Naive B cell (primary cell): ENCODE results near the gene GIMAP5. TPM values are rescaled to one million over a fixed set of nuclear protein-coding genes. Genes with fewer than 3 reads are reported as not detected.

Experiments
- ATAC-seq, 2 donors: fragments of 150-1000 bp; cut with Tn5 transposase; 2 replicates each; pipeline ENCODE4 v1.10.0; 2021; ENCODE audit warnings: low read depth in 2 of 2, mild to moderate bottlenecking in 2 of 2, moderate library complexity in 2 of 2
- DNase-seq: peaks from one replicate; pipeline ENCODE4 v3.0.0; 2022
- H3K27ac Mint-ChIP-seq, 6 donors: one replicate each; pipeline ENCODE4 v1.8.0; 2020 to 2022; ENCODE audit warnings: mild to moderate bottlenecking in 6 of 6, mixed read lengths in 6 of 6, moderate library complexity in 5 of 6, inconsistent platforms in 2 of 6
- H3K27me3 Mint-ChIP-seq, 3 donors: one replicate each; pipeline ENCODE4 v1.8.0; 2021 to 2022; ENCODE audit warnings: mixed read lengths in 3 of 3, mild to moderate bottlenecking in 1 of 3
- H3K36me3 Mint-ChIP-seq, 2 donors: one replicate each; pipeline ENCODE4 v1.8.0; 2020 to 2022; ENCODE audit warnings: mixed read lengths in 2 of 2, inconsistent platforms in 1 of 2, mild to moderate bottlenecking in 1 of 2
- H3K4me1 Mint-ChIP-seq, 3 donors: one replicate each; pipeline ENCODE4 v1.8.0; 2020 to 2022; ENCODE audit warnings: mixed read lengths in 3 of 3, inconsistent platforms in 1 of 3, mild to moderate bottlenecking in 1 of 3, moderate library complexity in 1 of 3
- H3K4me3 Mint-ChIP-seq, 8 donors: one replicate each; pipeline ENCODE4 v1.8.0; 2020 to 2022; ENCODE audit warnings: mild to moderate bottlenecking in 8 of 8, mixed read lengths in 8 of 8, moderate library complexity in 8 of 8, inconsistent platforms in 2 of 8
- H3K9me3 Mint-ChIP-seq, 7 donors: one replicate each; pipeline ENCODE4 v1.8.0; 2020 to 2022; ENCODE audit warnings: mixed read lengths in 7 of 7, mild to moderate bottlenecking in 5 of 7, inconsistent platforms in 2 of 7, moderate library complexity in 1 of 7
- polyA plus RNA-seq, 6 donors: library from polyadenylated mRNA; unstranded; fragments of 300-500 nt; fragmentation: Illumina TruSeq; gene quantifications; one replicate each; pipeline ENCODE4 v1.2.3, GENCODE V29; 2021; ENCODE audit warnings: low read depth in 6 of 6

Gene GIMAP5
- polyA plus RNA-seq, 6 donors from 2014 or later: 0.26 to 2.5 (median 1.1) TPM

- peaks cover 0 to 4% (median 4%) of the 10 kb centered on the region in 3 donors for H3K4me1 Mint-ChIP-seq
- DNase-seq: no peak
- peaks cover 0 to under 1% (median 0%) of the 10 kb centered on the region in 3 donors for H3K27me3 Mint-ChIP-seq
- peaks cover 2 to 9% of the 10 kb centered on the region in 2 donors for H3K36me3 Mint-ChIP-seq
- H3K27ac Mint-ChIP-seq: no peak overlapping the region
- peaks cover 3 to 15% (median 6%) of the 10 kb centered on the region in 7 donors for H3K9me3 Mint-ChIP-seq
- ATAC-seq: no peak
- no peak overlapping the region for H3K4me3 Mint-ChIP-seq
These were observed 14.7 kb upstream of the GIMAP5 start for GRCh38 chr7:150722431-150722931.

GRCh38 chr7:150723467-150723866, 13.8 kb upstream of the GIMAP5 start:
- H3K4me1 Mint-ChIP-seq: no peaks in the 10 kb centered on the region
- peaks cover 0 to 6% (median under 1%) of the 10 kb centered on the region in 3 donors for H3K27me3 Mint-ChIP-seq
- H3K9me3 Mint-ChIP-seq: peaks cover 9 to 24% (median 15%) of the 10 kb centered on the region in 7 donors
- ATAC-seq: no peak
- H3K27ac Mint-ChIP-seq: no peak overlapping the region
- no peak overlapping the region for H3K4me3 Mint-ChIP-seq
- DNase-seq: no peak
- peaks cover 7 to 9% of the 10 kb centered on the region in 2 donors for H3K36me3 Mint-ChIP-seq

GRCh38 chr7:150727381-150727780, 9.8 kb upstream of the GIMAP5 start:
- H3K27ac Mint-ChIP-seq: no peak overlapping the region

GRCh38 chr7:150728011-150728410, 9.2 kb upstream of the GIMAP5 start:
- Mint-ChIP-seq H3K9me3 (peaks cover 10 to 29% (median 18%) of the 10 kb centered on the region in 7 donors), H3K4me3 (no peak overlapping the region), H3K4me1 (no peaks in the 10 kb centered on the region), H3K27me3 (peaks cover 0 to 6% (median 4%) of the 10 kb centered on the region in 3 donors), H3K27ac (no peak overlapping the region), H3K36me3 (peaks cover 0 to 7% of the 10 kb centered on the region in 2 donors)
- DNase-seq (no peak), ATAC-seq (no peak)

More at GRCh38 chr7:150727381-150727780, 9.8 kb upstream of the GIMAP5 start:
- DNase-seq (no peak), ATAC-seq (no peak)
- H3K9me3 Mint-ChIP-seq: peaks cover 10 to 29% (median 18%) of the 10 kb centered on the region in 7 donors
- H3K27me3 Mint-ChIP-seq: peaks cover 0 to 6% (median 4%) of the 10 kb centered on the region in 3 donors
- no peak overlapping the region for H3K4me3 Mint-ChIP-seq
- peaks cover 0 to 7% of the 10 kb centered on the region in 2 donors for H3K36me3 Mint-ChIP-seq
- H3K4me1 Mint-ChIP-seq: no peaks in the 10 kb centered on the region

GRCh38 chr7:150728609-150729008, 8.6 kb upstream of the GIMAP5 start:
- DNase-seq (no peak), ATAC-seq (no peak)
- no peaks in the 10 kb centered on the region for H3K4me1 Mint-ChIP-seq
- H3K36me3 Mint-ChIP-seq: peaks cover 0 to 7% of the 10 kb centered on the region in 2 donors
- H3K4me3 Mint-ChIP-seq: no peak overlapping the region
- H3K9me3 Mint-ChIP-seq: peaks cover 10 to 29% (median 18%) of the 10 kb centered on the region in 7 donors
- no peak overlapping the region for H3K27ac Mint-ChIP-seq
- peaks cover 0 to 6% (median 4%) of the 10 kb centered on the region in 3 donors for H3K27me3 Mint-ChIP-seq

GRCh38 chr7:150731916-150732315, 5.3 kb upstream of the GIMAP5 start:
- ATAC-seq (no peak), DNase-seq (no peak)
- H3K27me3 Mint-ChIP-seq: peaks cover 6 to 13% (median 9%) of the 10 kb centered on the region in 3 donors
- no peaks in the 10 kb centered on the region for H3K4me1 Mint-ChIP-seq
- no peak overlapping the region for H3K4me3 Mint-ChIP-seq
- H3K36me3 Mint-ChIP-seq: peaks cover 0 to 7% of the 10 kb centered on the region in 2 donors
- H3K27ac Mint-ChIP-seq: no peak overlapping the region
- H3K9me3 Mint-ChIP-seq: peaks cover 9 to 22% (median 14%) of the 10 kb centered on the region in 7 donors

- no peak overlapping the region for H3K27ac Mint-ChIP-seq
- peaks cover 6 to 9% (median 8%) of the 10 kb centered on the region in 3 donors for H3K27me3 Mint-ChIP-seq
- peaks cover 4 to 12% (median 8%) of the 10 kb centered on the region in 7 donors for H3K9me3 Mint-ChIP-seq
- H3K36me3 Mint-ChIP-seq: peaks cover 0 to under 1% of the 10 kb centered on the region in 2 donors
- DNase-seq (no peak), ATAC-seq (no peak)
- no peak overlapping the region for H3K4me3 Mint-ChIP-seq
- peaks cover 3 to 8% (median 6%) of the 10 kb centered on the region in 3 donors for H3K4me1 Mint-ChIP-seq
These were observed 4.3 kb upstream of the GIMAP5 start for GRCh38 chr7:150732786-150733481.

- peaks cover 11 to 12% (median 11%) of the 10 kb centered on the region in 3 donors for H3K27me3 Mint-ChIP-seq
- ATAC-seq (no peak), DNase-seq (no peak)
- H3K9me3 Mint-ChIP-seq: peaks cover 2 to 5% (median 4%) of the 10 kb centered on the region in 7 donors
- H3K4me3 Mint-ChIP-seq: no peak overlapping the region
- no peak overlapping the region for H3K27ac Mint-ChIP-seq
- H3K4me1 Mint-ChIP-seq: peaks cover 3 to 8% (median 6%) of the 10 kb centered on the region in 3 donors
- no peaks in the 10 kb centered on the region for H3K36me3 Mint-ChIP-seq
These were observed 3.6 kb upstream of the GIMAP5 start for GRCh38 chr7:150733482-150734095.

- no peak for DNase-seq
- H3K27me3 Mint-ChIP-seq: peaks cover 13 to 16% (median 16%) of the 10 kb centered on the region in 3 donors
- H3K27ac Mint-ChIP-seq: no peak overlapping the region
- peaks cover 0 to 4% (median 0%) of the 10 kb centered on the region in 7 donors for H3K9me3 Mint-ChIP-seq
- peaks cover 3 to 8% (median 6%) of the 10 kb centered on the region in 3 donors for H3K4me1 Mint-ChIP-seq
- H3K36me3 Mint-ChIP-seq: no peaks in the 10 kb centered on the region
- peak overlapping the region in 1 of 8 donors; percentile 20 for H3K4me3 Mint-ChIP-seq
- ATAC-seq: no peak
These were observed 3.0 kb upstream of the GIMAP5 start for GRCh38 chr7:150734254-150734653.

GRCh38 chr7:150735596-150736358, 1.4 kb upstream of the GIMAP5 start:
- H3K9me3 Mint-ChIP-seq: peaks cover 0 to 8% (median 0%) of the 10 kb centered on the region in 7 donors
- H3K27me3 Mint-ChIP-seq: peaks cover 17 to 22% (median 20%) of the 10 kb centered on the region in 3 donors
- H3K36me3 Mint-ChIP-seq: no peaks in the 10 kb centered on the region
- H3K27ac Mint-ChIP-seq: no peak overlapping the region
- H3K4me3 Mint-ChIP-seq: no peak overlapping the region
- peaks cover 3 to 8% (median 6%) of the 10 kb centered on the region in 3 donors for H3K4me1 Mint-ChIP-seq
- ATAC-seq: no peak
- no peak for DNase-seq

- Mint-ChIP-seq H3K36me3 (no peaks in the 10 kb centered on the region), H3K4me3 (peak overlapping the region in 4 of 8 donors; percentile 60 to 70 (median 63)), H3K27ac (peak overlapping the region in 1 of 6 donors; percentile 54), H3K9me3 (peaks cover 0 to 11% (median 0%) of the 10 kb centered on the region in 7 donors), H3K4me1 (peaks cover 3 to 8% (median 6%) of the 10 kb centered on the region in 3 donors), H3K27me3 (peaks cover 18 to 30% (median 21%) of the 10 kb centered on the region in 3 donors)
- DNase-seq: no peak
- ATAC-seq: no peak
These were observed 354 bp upstream of the GIMAP5 start for GRCh38 chr7:150736864-150737263.

GRCh38 chr7:150738092-150738491, 874 bp downstream of the GIMAP5 start:
- H3K4me1 Mint-ChIP-seq: peaks cover 3 to 8% (median 6%) of the 10 kb centered on the region in 3 donors
- H3K4me3 Mint-ChIP-seq: peak overlapping the region in 3 of 8 donors; percentile 61 to 70 (median 65)
- peaks cover 0 to 11% (median 0%) of the 10 kb centered on the region in 7 donors for H3K9me3 Mint-ChIP-seq
- peak overlapping the region in 2 of 6 donors; percentile 29 to 47 for H3K27ac Mint-ChIP-seq
- no peaks in the 10 kb centered on the region for H3K36me3 Mint-ChIP-seq
- no peak for ATAC-seq
- H3K27me3 Mint-ChIP-seq: peaks cover 24 to 40% (median 30%) of the 10 kb centered on the region in 3 donors
- DNase-seq: no peak

GRCh38 chr7:150738591-150739001, 1.4 kb downstream of the GIMAP5 start:
- Mint-ChIP-seq H3K27me3 (peaks cover 24 to 40% (median 31%) of the 10 kb centered on the region in 3 donors), H3K4me3 (peak overlapping the region in 1 of 8 donors; percentile 0), H3K4me1 (peaks cover 3 to 8% (median 6%) of the 10 kb centered on the region in 3 donors), H3K9me3 (peaks cover 0 to 11% (median 0%) of the 10 kb centered on the region in 7 donors), H3K27ac (peak overlapping the region in 1 of 6 donors; percentile 16), H3K36me3 (no peaks in the 10 kb centered on the region)
- DNase-seq (no peak), ATAC-seq (no peak)
